Astrocyte (in vitro differentiated cells and primary cell): ENCODE measurements around the gene FEM1C. TPM values are rescaled to one million over a fixed set of nuclear protein-coding genes. Genes with fewer than 3 reads are reported as not detected.

Experiments
- DNase-seq: peaks from one replicate; pipeline ENCODE4 v3.0.0-alpha.2; 2010; ENCODE audit warnings: low read depth
- FAIRE-seq: peaks from 2 replicates; lab custom pipeline; 2011; peaks lifted over from hg19 to GRCh38; lab: Jason Lieb, UNC
- H2AFZ ChIP-seq: 2 replicates; pipeline ENCODE4 v1.6.0; 2012; ENCODE audit warnings: low read depth, low read length, inconsistent platforms
- H3K27ac ChIP-seq: 2 replicates; pipeline ENCODE4 v1.5.1; 2011; ENCODE audit warnings: low read depth, low read length, inconsistent platforms
- H3K27me3 ChIP-seq: 2 replicates; pipeline ENCODE4 v1.6.0; 2011; ENCODE audit warnings: low read length, inconsistent platforms; ENCODE audit not compliant: insufficient read depth
- H3K36me3 ChIP-seq: 2 replicates; pipeline ENCODE4 v1.5.1; 2011; ENCODE audit warnings: low read length, inconsistent platforms; ENCODE audit not compliant: insufficient read depth
- H3K4me1 ChIP-seq: 2 replicates; pipeline ENCODE4 v1.5.1; 2011; ENCODE audit warnings: low read length, inconsistent platforms; ENCODE audit not compliant: insufficient read depth
- H3K4me2 ChIP-seq: 2 replicates; pipeline ENCODE4 v1.6.0; 2012; ENCODE audit warnings: low read length, inconsistent platforms
- H3K4me3 ChIP-seq: 2 replicates; pipeline ENCODE4 v1.5.1; 2011; ENCODE audit warnings: low read depth, mild to moderate bottlenecking, low read length, inconsistent platforms; ENCODE audit not compliant: insufficient read depth
- H3K79me2 ChIP-seq: 2 replicates; pipeline ENCODE4 v1.6.0; 2012; ENCODE audit warnings: mild to moderate bottlenecking, low read length, inconsistent platforms; ENCODE audit not compliant: insufficient read depth
- H3K9ac ChIP-seq: 2 replicates; pipeline ENCODE4 v1.6.0; 2012; ENCODE audit warnings: mild to moderate bottlenecking, low read length, inconsistent platforms
- H3K9me3 ChIP-seq: 2 replicates; pipeline ENCODE4 v1.5.1; 2012; ENCODE audit warnings: low read depth, mild to moderate bottlenecking, low read length, inconsistent platforms; ENCODE audit not compliant: insufficient read depth
- H4K20me1 ChIP-seq: 2 replicates; pipeline ENCODE4 v1.6.0; 2012; ENCODE audit warnings: low read length, inconsistent platforms; ENCODE audit not compliant: insufficient read depth
- H3K27ac Mint-ChIP-seq: one replicate; pipeline ENCODE4 v1.8.0; 2021; ENCODE audit warnings: mild to moderate bottlenecking, mixed read lengths; ENCODE audit not compliant: unreplicated experiment
- H3K27me3 Mint-ChIP-seq: one replicate; pipeline ENCODE4 v1.8.0; 2021; ENCODE audit warnings: low read depth, mixed read lengths; ENCODE audit not compliant: unreplicated experiment
- H3K36me3 Mint-ChIP-seq: one replicate; pipeline ENCODE4 v1.8.0; 2021; ENCODE audit warnings: low read depth, mixed read lengths; ENCODE audit not compliant: unreplicated experiment
- H3K4me1 Mint-ChIP-seq: one replicate; pipeline ENCODE4 v1.8.0; 2021; ENCODE audit warnings: low read depth, mixed read lengths; ENCODE audit not compliant: unreplicated experiment
- H3K4me3 Mint-ChIP-seq: one replicate; pipeline ENCODE4 v1.8.0; 2021; ENCODE audit warnings: mild to moderate bottlenecking, moderate library complexity, mixed read lengths; ENCODE audit not compliant: unreplicated experiment
- H3K9me3 Mint-ChIP-seq: one replicate; pipeline ENCODE4 v1.8.0; 2021; ENCODE audit warnings: mild to moderate bottlenecking, mixed read lengths; ENCODE audit not compliant: unreplicated experiment
- EZH2 ChIP-seq: IDR thresholded peaks from 2 replicates; pipeline ENCODE4 v1.6.1; 2012; ENCODE audit warnings: mild to moderate bottlenecking, low read length, inconsistent platforms; ENCODE audit not compliant: insufficient read depth
- total RNA-seq: library from RNA; stranded (reverse); gene quantifications from 2 replicates; pipeline ENCODE4 v1.2.1, GENCODE V29; 2021
- TF ChIP-seq, protein P1 (sequence below): IDR thresholded peaks from 2 replicates; pipeline ENCODE4 v1.5.1; 2011; ENCODE audit warnings: low read depth, mild to moderate bottlenecking, inconsistent platforms, low read length, moderate library complexity; ENCODE audit not compliant: insufficient read depth

FEM1C gene
- total RNA-seq, 1 donor from 2014 or later, result 22.9 TPM

GRCh38 chr5:115565233-115565632, 20.7 kb upstream of the FEM1C start:
- H3K4me3 ChIP-seq, result no peak overlapping the region
- no peaks in the 10 kb centered on the region for H3K27me3 Mint-ChIP-seq
- DNase-seq, result no peak
- no peaks in the 10 kb centered on the region for H3K36me3 ChIP-seq
- no peak overlapping the region for H3K27ac Mint-ChIP-seq
- H3K27me3 ChIP-seq, result no peaks in the 10 kb centered on the region
- peaks cover 2% of the 10 kb centered on the region for H3K4me1 ChIP-seq
- no peaks in the 10 kb centered on the region for H3K79me2 ChIP-seq
- peaks cover 5% of the 10 kb centered on the region for H3K9me3 Mint-ChIP-seq
- H2AFZ ChIP-seq, result no peak overlapping the region
- peaks cover 1% of the 10 kb centered on the region for H3K4me1 Mint-ChIP-seq
- H4K20me1 ChIP-seq, result no peaks in the 10 kb centered on the region
- TF ChIP-seq, protein P1, sequence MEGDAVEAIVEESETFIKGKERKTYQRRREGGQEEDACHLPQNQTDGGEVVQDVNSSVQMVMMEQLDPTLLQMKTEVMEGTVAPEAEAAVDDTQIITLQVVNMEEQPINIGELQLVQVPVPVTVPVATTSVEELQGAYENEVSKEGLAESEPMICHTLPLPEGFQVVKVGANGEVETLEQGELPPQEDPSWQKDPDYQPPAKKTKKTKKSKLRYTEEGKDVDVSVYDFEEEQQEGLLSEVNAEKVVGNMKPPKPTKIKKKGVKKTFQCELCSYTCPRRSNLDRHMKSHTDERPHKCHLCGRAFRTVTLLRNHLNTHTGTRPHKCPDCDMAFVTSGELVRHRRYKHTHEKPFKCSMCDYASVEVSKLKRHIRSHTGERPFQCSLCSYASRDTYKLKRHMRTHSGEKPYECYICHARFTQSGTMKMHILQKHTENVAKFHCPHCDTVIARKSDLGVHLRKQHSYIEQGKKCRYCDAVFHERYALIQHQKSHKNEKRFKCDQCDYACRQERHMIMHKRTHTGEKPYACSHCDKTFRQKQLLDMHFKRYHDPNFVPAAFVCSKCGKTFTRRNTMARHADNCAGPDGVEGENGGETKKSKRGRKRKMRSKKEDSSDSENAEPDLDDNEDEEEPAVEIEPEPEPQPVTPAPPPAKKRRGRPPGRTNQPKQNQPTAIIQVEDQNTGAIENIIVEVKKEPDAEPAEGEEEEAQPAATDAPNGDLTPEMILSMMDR, result no peak
- no peak for TF ChIP-seq EZH2
- no peak overlapping the region for H3K4me3 Mint-ChIP-seq
- H3K9ac ChIP-seq, result no peak overlapping the region
- no peak overlapping the region for H3K4me2 ChIP-seq
- H3K36me3 Mint-ChIP-seq, result no peaks in the 10 kb centered on the region
- H3K9me3 ChIP-seq, result no peaks in the 10 kb centered on the region
- H3K27ac ChIP-seq, result no peak overlapping the region
- FAIRE-seq, result no peak

DNA sequence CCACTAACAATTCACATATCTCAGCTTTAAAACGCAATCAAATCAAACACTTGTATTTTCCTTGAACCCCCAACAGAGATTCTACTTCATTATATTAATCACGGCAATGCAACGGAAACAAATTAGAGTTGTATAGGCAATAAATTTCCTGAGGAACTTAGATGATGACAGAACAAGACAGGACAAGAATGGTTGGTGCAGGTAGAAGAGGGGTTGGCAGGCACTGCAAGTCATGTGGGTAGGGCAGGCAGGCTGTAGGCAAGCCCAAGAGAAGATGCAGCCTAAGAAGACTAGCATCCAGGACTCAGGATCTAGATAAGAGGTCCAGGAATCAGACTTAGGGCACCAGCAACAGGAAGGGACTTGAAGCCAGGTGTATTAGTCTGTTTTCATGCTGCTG, 16.6 kb upstream of the FEM1C start:
- Histone ChIP-seq H3K36me3 (no peaks in the 10 kb centered on the region), H3K79me2 (no peaks in the 10 kb centered on the region), H2AFZ (no peak overlapping the region), H3K9ac (no peak overlapping the region), H3K4me3 (no peak overlapping the region), H3K4me2 (no peak overlapping the region), H4K20me1 (no peaks in the 10 kb centered on the region), H3K4me1 (peaks cover 19% of the 10 kb centered on the region), H3K27me3 (no peaks in the 10 kb centered on the region), H3K9me3 (no peaks in the 10 kb centered on the region), H3K27ac (no peak overlapping the region)
- TF ChIP-seq, protein P1, result no peak
- TF ChIP-seq EZH2, result no peak
- Mint-ChIP-seq H3K4me1 (peaks cover 31% of the 10 kb centered on the region), H3K9me3 (peaks cover 4% of the 10 kb centered on the region), H3K36me3 (no peaks in the 10 kb centered on the region), H3K27me3 (no peaks in the 10 kb centered on the region), H3K4me3 (no peak overlapping the region), H3K27ac (no peak overlapping the region)
- FAIRE-seq (no peak), DNase-seq (no peak)

DNA sequence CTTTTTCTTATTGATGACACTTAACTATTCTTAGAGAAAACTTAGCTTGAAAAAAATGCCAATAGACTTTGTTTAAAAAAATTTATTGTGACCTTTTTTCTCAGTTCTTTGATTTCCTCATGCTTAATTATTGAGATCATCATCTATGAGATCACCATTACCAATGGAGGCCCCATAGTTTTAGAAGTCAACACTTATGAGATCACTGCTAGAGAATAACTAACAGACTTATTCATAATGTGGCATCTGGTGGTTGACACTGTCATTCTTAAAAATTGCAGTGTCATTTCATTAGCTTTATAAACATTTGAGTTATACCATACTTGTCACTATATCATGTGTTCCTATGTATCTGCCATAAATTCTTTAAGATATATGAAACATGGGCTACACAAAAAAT, 14.9 kb upstream of the FEM1C start:
- no peaks in the 10 kb centered on the region for H3K27me3 ChIP-seq
- no peaks in the 10 kb centered on the region for H4K20me1 ChIP-seq
- H3K4me2 ChIP-seq, result peak overlapping the region; percentile 34
- no peaks in the 10 kb centered on the region for H3K9me3 ChIP-seq
- no peak for TF ChIP-seq EZH2
- TF ChIP-seq, protein P1, result no peak
- H3K36me3 Mint-ChIP-seq, result no peaks in the 10 kb centered on the region
- no peaks in the 10 kb centered on the region for H3K27me3 Mint-ChIP-seq
- no peak overlapping the region for H2AFZ ChIP-seq
- H3K9ac ChIP-seq, result no peak overlapping the region
- peaks cover 31% of the 10 kb centered on the region for H3K4me1 Mint-ChIP-seq
- H3K36me3 ChIP-seq, result no peaks in the 10 kb centered on the region
- FAIRE-seq (peak; percentile 92), DNase-seq (peak; percentile 58)
- no peak overlapping the region for H3K4me3 ChIP-seq
- H3K4me3 Mint-ChIP-seq, result no peak overlapping the region
- H3K4me1 ChIP-seq, result peaks cover 19% of the 10 kb centered on the region
- peak overlapping the region; percentile 82 for H3K27ac ChIP-seq
- peak overlapping the region; percentile 99 for H3K27ac Mint-ChIP-seq
- H3K9me3 Mint-ChIP-seq, result peaks cover 4% of the 10 kb centered on the region
- H3K79me2 ChIP-seq, result no peaks in the 10 kb centered on the region
